Loucy (cell line): ENCODE results near the gene RALGPS1.

Source experiments
- H2AFZ ChIP-seq: fragments of 200-600 bp; sonication (generic); 2 replicates; pipeline ENCODE4 v1.6.0; 2016; ENCODE audit warnings: antibody characterized with exemption, mild to moderate bottlenecking, low read length, moderate library complexity
- H3F3A ChIP-seq: fragments of 200-600 bp; 2 replicates; pipeline ENCODE4 v1.6.0; 2016; ENCODE audit warnings: antibody characterized with exemption, low read depth, mild to moderate bottlenecking
- H3K27me3 ChIP-seq: fragments of 200-600 bp; sonication (generic); 2 replicates; pipeline ENCODE4 v1.6.1; 2014; ENCODE audit warnings: low read length, mild to moderate bottlenecking; ENCODE audit not compliant: insufficient read depth, poor library complexity, severe bottlenecking
- H3K36me3 ChIP-seq: fragments of 200-600 bp; sonication (generic); 2 replicates; pipeline ENCODE4 v1.6.1; 2016; ENCODE audit warnings: low read length; ENCODE audit not compliant: insufficient read depth
- H3K4me1 ChIP-seq: fragments of 200-600 bp; sonication (generic); 2 replicates; pipeline ENCODE4 v1.5.1; 2014; ENCODE audit warnings: low read length, mild to moderate bottlenecking; ENCODE audit not compliant: insufficient read depth, poor library complexity, severe bottlenecking
- H3K4me2 ChIP-seq: fragments of 200-600 bp; sonication (generic); 2 replicates; pipeline ENCODE4 v1.6.0; 2014; ENCODE audit warnings: antibody characterized with exemption, low read length, low read depth, mild to moderate bottlenecking; ENCODE audit not compliant: poor library complexity, severe bottlenecking
- H3K4me3 ChIP-seq: fragments of 200-600 bp; sonication (generic); 2 replicates; pipeline ENCODE4 v1.5.1; 2014; ENCODE audit warnings: low read length, mild to moderate bottlenecking, mixed read lengths; ENCODE audit not compliant: poor library complexity, severe bottlenecking
- H3K79me2 ChIP-seq: fragments of 200-600 bp; sonication (generic); 2 replicates; pipeline ENCODE4 v1.6.1; 2014; ENCODE audit warnings: low read length; ENCODE audit not compliant: insufficient read depth
- H3K9ac ChIP-seq: fragments of 200-600 bp; sonication (generic); 2 replicates; pipeline ENCODE4 v1.6.0; 2014; ENCODE audit warnings: mild to moderate bottlenecking, low read depth, low read length, moderate library complexity; ENCODE audit not compliant: poor library complexity, severe bottlenecking
- H3K9me2 ChIP-seq: fragments of 200-600 bp; sonication (generic); replicated peaks from 2 replicates; pipeline ENCODE4 v1.6.1; 2016; ENCODE audit warnings: low read depth, low read length, mixed read lengths
- H3K9me3 ChIP-seq: fragments of 200-600 bp; sonication (generic); 2 replicates; pipeline ENCODE4 v1.6.1; 2014; ENCODE audit warnings: mild to moderate bottlenecking, antibody characterized with exemption, low read length, low read depth; ENCODE audit not compliant: insufficient read depth
- H4K20me1 ChIP-seq: fragments of 200-600 bp; sonication (generic); 2 replicates; pipeline ENCODE4 v1.6.0; 2014; ENCODE audit warnings: antibody characterized with exemption, low read length, mild to moderate bottlenecking; ENCODE audit not compliant: insufficient read depth, poor library complexity, severe bottlenecking
- CTCF ChIP-seq: fragments of 200-600 bp; sonication (generic); conservative IDR thresholded peaks from 2 replicates; pipeline ENCODE4 v1.5.1; 2014; ENCODE audit warnings: mild to moderate bottlenecking, antibody characterized with exemption, low read length
- EZH2phosphoT487 ChIP-seq: fragments of 200-600 bp; IDR thresholded peaks from 2 replicates; pipeline ENCODE4 v1.6.1; 2018; ENCODE audit warnings: antibody characterized with exemption, mild to moderate bottlenecking, moderate library complexity, borderline replicate concordance

The RALGPS1 gene

GRCh38 chr9:127185181-127185580 is 270.6 kb downstream of the RALGPS1 start:
- H3K9me3 ChIP-seq = no peaks in the 10 kb centered on the region
- H3K79me2 ChIP-seq = no peaks in the 10 kb centered on the region
- H3K9me2 ChIP-seq = no peaks in the 10 kb centered on the region
- H4K20me1 ChIP-seq = no peaks in the 10 kb centered on the region
- H3K4me2 ChIP-seq = no peak overlapping the region
- H3K9ac ChIP-seq = no peak overlapping the region
- no peaks in the 10 kb centered on the region for H3K27me3 ChIP-seq
- H2AFZ ChIP-seq = no peak overlapping the region
- no peak for TF ChIP-seq EZH2phosphoT487
- TF ChIP-seq CTCF = no peak
- no peaks in the 10 kb centered on the region for H3K36me3 ChIP-seq
- H3K4me3 ChIP-seq = no peak overlapping the region
- no peaks in the 10 kb centered on the region for H3F3A ChIP-seq
- H3K4me1 ChIP-seq = no peaks in the 10 kb centered on the region

- no peaks in the 10 kb centered on the region for H3K9me2 ChIP-seq
- H4K20me1 ChIP-seq = no peaks in the 10 kb centered on the region
- H3K4me1 ChIP-seq = no peaks in the 10 kb centered on the region
- H3F3A ChIP-seq = no peaks in the 10 kb centered on the region
- no peak overlapping the region for H2AFZ ChIP-seq
- H3K27me3 ChIP-seq = no peaks in the 10 kb centered on the region
- H3K9me3 ChIP-seq = no peaks in the 10 kb centered on the region
- no peak overlapping the region for H3K4me3 ChIP-seq
- H3K4me2 ChIP-seq = no peak overlapping the region
- no peak overlapping the region for H3K9ac ChIP-seq
- TF ChIP-seq EZH2phosphoT487 (no peak), CTCF (no peak)
- H3K79me2 ChIP-seq = no peaks in the 10 kb centered on the region
- H3K36me3 ChIP-seq = no peaks in the 10 kb centered on the region
These were observed 271.6 kb downstream of the RALGPS1 start for GRCh38 chr9:127185931-127186781.

- Histone ChIP-seq H2AFZ (no peak overlapping the region), H3K79me2 (no peaks in the 10 kb centered on the region), H3K27me3 (no peaks in the 10 kb centered on the region), H4K20me1 (no peaks in the 10 kb centered on the region), H3K4me3 (no peak overlapping the region), H3K4me2 (no peak overlapping the region), H3F3A (no peaks in the 10 kb centered on the region), H3K36me3 (no peaks in the 10 kb centered on the region), H3K4me1 (no peaks in the 10 kb centered on the region), H3K9ac (no peak overlapping the region), H3K9me3 (no peaks in the 10 kb centered on the region), H3K9me2 (no peaks in the 10 kb centered on the region)
- no peak for TF ChIP-seq CTCF
- TF ChIP-seq EZH2phosphoT487 = no peak
These were observed 272.2 kb downstream of the RALGPS1 start for GRCh38 chr9:127186806-127187205.
